ENCODE measurements around the gene PIK3R3. TPM values are rescaled to one million over a fixed set of nuclear protein-coding genes. Genes with fewer than 3 reads are reported as not detected.
"Not testable (repeated sequence)": the region's sequence is repeated elsewhere in the genome, so short reads cannot be mapped to it uniquely, and the experiment has no call there.

Gene PIK3R3
- total RNA-seq, 1 donor = 3.5 TPM

DNA sequence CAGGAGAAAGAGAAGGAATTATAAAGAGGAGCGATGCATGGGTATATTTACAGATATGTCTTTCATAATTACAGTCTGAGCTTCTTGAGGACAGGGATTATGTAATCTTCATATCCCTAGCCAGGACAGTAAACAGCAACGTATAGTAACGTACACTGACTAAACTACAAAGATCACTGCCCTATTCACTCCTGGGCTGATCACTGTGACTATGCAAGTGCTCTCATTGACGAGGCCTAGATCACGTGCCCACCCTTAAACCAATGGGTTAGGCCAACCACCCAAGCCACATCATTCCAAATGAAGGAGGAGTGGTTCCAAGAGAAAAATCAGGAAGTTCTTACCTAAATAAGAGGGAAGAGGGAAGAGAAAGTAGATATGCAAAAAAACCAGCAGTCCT lies 18.5 kb downstream of the PIK3R3 start:
- no peak for DNase-seq (ENCODE audit: low read depth in 2 of 3, low spot score in 2 of 3)

DNA sequence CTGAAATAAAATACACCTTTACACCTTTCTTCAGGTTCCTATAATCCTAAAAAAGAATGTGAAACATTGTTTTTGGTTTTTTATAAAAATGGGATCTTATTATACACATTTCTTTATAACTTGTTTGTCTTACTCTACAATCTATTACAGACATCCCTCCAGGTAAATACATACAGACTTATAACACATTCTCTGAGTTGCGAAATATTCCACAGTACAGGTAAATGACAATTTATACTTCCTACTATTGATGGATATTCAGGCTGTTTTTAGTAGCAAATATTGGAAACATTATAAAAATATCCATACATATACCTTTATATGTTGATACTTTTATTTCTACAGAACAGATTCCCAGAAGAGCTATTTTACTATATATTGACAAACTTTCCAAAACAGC lies 20.3 kb downstream of the PIK3R3 start:
- DNase-seq (ENCODE audit: low read depth in 2 of 3, low spot score in 2 of 3) = no peak

DNA sequence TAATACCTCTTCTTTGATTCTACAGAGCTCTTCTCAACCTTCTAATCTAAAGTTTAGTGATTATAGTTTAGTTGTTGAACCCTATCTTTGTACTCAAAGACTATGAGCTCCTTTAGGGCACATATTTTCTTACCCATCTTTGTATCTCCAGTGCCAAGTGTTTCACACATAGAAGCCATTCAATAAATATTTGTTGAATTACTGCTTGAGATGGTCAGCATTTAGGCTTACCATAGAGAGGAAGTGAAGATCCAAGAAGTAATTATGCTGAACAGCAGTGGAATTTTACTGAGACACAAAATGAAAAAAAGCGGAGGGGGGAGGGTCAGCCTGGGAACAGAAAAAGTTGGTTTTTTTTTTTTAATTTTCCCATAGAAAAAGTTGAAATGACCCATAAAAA lies 21.9 kb downstream of the PIK3R3 start:
- no peak for DNase-seq (ENCODE audit: low read depth in 2 of 3, low spot score in 2 of 3)

DNA sequence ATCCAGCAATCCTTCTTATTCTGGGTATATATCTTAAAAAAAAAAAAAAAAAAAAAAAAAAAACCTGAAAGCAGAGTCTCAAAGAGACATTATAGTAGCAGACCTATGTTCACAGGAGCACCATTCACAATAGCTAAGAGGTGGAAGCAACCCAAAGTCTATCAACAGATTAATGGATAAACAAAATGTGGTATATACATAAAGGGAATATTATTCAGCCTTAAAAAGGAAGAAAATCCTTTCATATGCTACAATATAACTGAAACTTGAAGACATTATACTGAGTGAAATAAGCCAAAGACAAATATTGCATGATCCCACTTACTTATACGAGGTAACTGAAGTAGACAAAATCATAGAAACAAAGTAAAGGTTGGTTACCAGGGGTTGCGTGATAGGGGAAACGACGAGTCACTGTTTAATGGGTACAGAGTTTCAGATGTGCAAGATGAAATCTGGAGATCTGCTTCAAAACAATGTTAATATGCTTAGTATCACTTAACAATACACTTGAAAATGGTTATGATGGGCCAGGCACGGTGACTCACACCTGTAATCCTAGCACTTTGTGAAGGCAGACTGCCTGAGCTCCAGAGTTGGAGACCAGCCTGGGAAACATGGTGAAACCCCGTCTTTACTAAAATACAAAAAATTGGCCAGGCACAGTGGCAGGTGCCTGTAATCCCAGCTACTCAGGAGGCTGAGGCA lies 29.5 kb downstream of the PIK3R3 start:
- no peak for DNase-seq (ENCODE audit: low read depth in 2 of 3, low spot score in 2 of 3)

DNA sequence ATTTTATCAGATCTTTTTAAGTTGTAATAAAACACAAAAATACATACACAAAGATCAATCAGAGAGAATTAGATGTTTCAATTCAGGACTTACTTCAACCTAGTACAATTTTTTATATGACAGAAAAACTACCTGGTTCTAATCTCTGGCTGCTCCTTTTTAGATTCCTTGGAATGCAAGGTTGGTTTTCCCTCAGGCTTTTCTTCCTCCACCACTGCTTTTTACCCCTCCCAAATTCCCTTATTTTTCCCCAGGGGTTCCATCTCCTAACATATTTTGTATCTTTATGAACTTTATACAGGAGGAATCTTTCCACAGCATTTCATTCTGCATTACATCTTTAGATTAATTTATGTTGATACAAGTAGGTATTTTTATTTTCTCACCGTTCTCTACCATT lies 33.2 kb downstream of the PIK3R3 start:
- DNase-seq (ENCODE audit: low read depth in 2 of 3, low spot score in 2 of 3) = no peak

DNA sequence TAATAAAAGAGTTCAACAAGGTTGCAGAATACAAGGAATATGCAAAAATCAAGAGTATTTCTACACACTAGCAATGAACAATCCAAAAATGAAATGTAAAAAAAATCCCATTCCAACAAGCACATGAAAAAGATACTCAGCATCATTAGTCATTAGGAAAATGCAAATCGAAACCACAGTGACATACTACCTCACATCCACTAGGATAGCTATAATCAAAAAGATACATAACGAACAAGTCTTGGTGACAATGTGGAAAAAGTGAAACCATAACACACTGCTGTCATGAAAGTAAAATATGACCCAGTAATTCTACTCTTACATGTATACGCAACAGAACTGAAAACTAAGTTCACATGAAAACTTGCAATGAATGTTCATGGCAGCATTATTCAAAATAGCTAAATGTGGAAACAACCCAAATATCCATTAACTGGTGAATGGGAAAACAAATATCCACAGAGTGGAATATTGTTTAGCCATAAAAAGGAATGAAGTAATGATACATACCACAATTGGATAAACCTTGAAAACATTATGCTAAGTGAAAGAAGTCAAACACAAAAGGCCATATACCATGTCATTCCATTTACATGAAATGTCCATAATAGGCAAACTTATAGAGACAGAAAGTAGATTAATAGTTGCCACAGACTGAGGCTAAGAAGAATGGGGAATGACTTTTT lies 34.3 kb downstream of the PIK3R3 start:
- no peak for DNase-seq (ENCODE audit: low read depth in 2 of 3, low spot score in 2 of 3)

DNA sequence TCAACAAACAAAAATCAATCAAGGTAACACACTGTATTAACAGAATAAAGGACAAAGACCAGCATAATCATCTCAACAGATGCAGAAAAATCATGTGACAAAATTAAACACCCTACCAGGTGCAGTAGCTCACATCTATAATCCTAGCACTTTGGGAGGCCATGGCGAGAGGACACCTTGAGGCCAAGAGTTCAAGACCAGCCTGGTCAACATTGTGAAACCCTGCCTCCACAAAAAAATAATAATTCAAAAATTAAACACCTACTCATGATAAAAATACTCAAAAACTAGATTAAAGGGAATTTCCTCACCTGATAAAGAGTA lies 35.3 kb downstream of the PIK3R3 start:
- DNase-seq (ENCODE audit: low read depth in 2 of 3, low spot score in 2 of 3) = no peak

DNA sequence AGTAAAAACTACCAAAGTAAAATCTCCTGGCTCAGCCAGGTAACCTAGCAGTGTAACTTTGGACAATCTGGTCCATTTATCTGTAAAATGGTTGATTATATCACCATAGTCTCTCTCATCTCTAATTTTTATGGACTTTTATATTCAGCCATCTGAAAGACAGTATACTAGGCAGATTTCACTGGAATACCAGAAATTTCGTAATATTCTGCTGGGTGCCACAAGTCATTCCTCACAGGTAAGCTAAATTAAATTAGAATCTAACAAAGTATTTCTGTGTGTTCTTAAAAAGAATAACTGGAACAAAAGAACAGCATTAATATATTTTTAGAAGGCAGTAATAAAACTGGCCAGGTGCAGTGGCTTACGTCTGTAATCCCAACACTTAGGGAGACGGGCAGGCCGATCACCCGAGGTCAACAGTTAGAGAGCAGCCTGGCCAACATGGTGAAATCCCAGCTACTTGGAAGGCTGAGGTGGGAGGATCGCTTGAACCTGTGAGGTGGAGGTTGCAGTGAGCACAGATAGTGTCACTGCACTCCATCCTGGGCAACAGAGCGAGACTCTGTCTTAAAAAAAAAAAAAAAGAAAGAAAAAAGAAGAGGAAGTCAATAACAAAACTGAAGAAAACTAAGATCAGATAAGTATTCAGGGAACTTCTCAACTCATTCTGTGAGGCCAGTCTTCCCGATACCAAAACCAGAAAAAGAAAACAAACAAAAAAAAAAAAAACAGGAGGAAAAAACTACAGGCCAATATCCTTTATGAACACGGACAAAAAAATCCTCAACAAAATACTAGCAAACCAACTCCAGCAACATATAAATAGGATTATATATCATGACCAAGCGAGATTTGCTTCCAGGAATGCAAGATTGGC lies 35.9 kb downstream of the PIK3R3 start:
- DNase-seq (ENCODE audit: low read depth in 2 of 3, low spot score in 2 of 3) = no peak

DNA sequence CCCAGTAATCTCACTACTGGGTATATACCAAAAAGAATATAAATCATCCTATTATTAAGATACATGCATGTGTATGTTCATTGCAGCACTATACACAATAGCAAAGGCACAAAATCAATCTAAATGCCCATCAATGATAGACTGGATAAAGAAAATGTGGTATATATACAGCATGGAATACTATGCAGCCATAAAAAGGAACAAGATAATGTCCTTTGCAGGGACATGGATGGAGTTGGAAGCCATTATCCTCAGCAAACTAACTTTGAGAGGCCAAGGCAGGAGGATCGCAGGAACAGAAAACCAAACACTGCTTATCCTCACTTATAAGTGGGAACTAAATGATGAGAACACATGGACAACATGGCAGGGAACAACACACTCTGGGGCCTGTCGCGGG lies 37.3 kb downstream of the PIK3R3 start:
- not testable (repeated sequence) for DNase-seq (ENCODE audit: low read depth in 2 of 3, low spot score in 2 of 3)

DNA sequence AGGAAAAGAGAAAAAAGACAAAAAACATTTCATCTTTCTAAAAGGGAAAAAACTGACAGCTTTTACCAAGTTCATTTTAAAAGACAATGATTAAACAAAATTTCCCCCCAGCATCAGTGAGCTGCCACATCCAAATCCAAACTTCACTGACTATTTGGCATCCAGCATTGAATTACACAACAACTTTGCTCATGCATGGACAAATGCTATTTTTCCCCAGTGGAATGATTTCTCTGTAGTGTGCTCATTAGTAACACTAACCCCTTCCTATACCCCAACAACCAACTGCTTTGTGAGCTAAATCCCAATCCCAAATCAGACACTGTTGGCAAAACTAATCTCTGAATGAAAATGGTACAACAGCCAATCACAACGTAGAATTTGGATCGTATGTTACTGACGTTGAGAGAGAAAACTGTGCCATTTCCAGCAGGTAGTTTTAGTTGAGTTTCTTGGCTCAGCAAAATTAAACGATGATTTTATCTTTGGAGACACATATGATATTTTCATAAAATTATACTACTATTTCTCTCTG lies 37.9 kb downstream of the PIK3R3 start:
- DNase-seq (ENCODE audit: low read depth in 2 of 3, low spot score in 2 of 3) = no peak

DNA sequence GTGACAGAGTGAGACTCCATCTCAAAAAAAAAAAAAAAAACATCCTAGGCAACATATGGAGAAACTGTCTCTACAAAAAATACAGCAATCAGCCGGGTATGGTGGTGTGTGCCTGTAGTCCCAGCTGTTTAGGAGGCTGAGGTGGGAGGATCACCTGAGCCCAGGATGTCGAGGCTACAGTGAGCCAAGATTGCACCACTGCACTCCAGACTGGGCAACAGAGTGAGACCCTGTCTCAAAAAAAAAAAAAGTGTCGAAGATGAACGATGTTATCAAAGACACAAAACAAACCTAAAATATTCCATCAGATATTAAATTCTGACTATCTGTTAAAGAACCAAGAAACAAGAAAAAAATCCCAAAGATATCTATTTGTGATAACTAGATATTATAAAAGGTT lies 38.6 kb downstream of the PIK3R3 start:
- DNase-seq (ENCODE audit: low read depth in 2 of 3, low spot score in 2 of 3) = not testable (repeated sequence)

DNA sequence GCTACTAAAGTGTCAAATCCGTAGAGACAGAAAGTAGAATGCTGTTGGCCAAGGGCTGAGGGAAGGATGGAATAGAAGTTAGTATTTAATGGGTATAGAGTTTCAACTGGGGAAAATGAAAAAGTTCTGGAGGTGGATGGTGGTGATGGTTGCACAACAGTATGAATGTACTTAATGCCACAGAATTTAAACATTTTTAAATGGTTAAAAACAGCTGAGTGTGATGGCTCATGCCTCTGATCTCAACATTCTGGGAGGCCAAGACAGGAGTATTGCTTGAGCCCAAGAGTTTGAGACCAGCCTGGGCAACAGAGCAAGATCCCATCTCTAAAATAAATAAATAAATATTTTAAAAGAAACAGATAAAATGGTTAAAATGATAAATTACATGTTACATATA lies 44.5 kb downstream of the PIK3R3 start:
- DNase-seq (ENCODE audit: low read depth in 2 of 3, low spot score in 2 of 3) = no peak

DNA sequence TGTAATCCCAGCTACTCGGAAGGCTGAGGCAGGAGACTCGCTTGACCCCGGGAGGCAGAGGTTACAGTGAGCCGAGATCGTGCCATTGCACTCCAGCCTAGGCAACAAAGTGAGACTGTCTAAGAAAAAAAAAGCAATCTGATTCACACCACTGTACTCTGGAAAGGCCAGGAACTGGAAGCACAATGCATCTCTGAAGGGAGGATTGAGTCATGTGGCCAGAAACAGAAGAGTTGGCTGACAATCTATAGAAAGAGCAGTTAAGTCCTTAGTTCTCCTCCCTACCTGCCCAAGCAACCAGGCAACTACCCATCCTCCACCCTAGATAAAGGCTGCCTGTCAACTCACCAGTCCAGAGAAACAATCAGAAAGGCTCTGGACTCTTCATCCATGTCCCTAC lies 45.9 kb downstream of the PIK3R3 start:
- DNase-seq (ENCODE audit: low read depth in 2 of 3, low spot score in 2 of 3) = no peak

DNA sequence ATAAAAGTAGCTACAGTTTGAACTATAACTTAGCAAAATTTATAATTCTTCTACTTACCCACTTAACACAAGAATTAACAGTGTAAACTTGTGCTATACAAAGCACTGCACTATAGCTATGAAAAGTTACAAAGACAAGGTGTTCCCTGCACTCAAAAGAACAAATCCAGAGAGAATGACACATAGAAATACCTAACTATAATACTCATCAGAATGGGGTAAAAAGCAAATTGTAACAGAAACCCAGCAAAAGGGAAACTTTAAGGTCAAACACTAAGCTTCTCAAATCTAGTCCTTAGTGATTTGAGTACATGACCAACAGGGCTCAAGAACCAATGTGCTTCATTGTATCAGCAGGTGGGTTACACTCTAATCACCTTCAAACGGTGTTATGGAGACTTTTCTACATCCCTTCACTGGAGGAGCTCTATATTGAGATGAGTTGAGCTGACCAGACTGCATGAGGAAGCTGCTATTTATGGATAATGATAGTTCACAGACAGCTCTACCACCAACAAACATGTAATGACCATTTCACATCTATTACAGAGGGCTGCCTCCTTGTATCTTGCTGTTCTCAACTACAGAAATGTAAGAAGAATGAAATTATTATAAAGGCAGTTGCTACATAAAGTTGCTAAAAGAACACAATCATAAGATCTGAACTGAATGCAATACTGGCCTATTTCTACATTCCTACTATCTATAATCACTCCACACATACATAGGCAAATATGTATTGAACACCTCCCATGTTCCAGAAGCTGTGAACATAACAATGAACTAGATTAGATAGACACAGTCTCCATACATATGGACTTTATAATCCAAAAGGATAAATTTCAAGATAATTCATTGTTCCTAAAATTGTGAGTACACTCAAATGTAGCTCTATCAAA lies 47.6 kb downstream of the PIK3R3 start:
- DNase-seq (ENCODE audit: low read depth in 2 of 3, low spot score in 2 of 3) = no peak

DNA sequence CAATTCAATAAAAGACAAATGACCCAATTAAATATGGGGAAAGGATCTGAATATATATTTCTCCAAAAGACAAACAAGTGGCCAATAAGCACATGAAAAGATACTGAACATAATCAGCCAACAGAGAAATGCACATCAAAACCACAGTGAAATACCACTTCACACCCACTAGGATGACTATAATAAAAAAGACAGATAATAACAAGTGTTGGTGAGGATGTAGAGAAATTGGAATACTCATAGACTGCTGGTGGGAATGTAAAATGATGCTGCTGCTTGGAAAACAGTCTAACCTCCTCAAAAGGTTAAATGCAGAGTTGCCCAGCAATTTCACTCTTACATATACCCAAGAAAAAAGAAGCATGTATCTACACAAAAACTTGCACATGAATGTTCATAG lies 48.9 kb downstream of the PIK3R3 start:
- DNase-seq (ENCODE audit: low read depth in 2 of 3, low spot score in 2 of 3) = no peak

DNA sequence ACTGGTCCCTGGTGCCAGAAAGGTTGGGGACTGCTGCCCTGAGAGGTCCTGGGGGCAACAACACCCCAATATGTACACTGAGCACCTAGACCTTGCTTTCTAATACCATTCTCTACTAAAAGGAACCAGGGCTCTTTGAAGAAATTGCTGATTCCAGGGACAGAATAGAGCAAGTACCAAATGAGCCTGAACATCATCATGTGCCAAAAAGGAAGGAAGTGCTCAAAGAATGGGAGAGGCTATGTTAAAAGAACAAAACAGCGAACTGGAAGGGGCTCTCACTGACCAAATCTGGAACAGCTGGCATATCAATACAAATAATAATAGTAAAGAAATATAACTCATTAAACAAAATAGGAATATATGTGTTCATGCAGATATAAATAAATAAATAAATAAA lies 50.8 kb downstream of the PIK3R3 start:
- no peak for DNase-seq (ENCODE audit: low read depth in 2 of 3, low spot score in 2 of 3)

DNA sequence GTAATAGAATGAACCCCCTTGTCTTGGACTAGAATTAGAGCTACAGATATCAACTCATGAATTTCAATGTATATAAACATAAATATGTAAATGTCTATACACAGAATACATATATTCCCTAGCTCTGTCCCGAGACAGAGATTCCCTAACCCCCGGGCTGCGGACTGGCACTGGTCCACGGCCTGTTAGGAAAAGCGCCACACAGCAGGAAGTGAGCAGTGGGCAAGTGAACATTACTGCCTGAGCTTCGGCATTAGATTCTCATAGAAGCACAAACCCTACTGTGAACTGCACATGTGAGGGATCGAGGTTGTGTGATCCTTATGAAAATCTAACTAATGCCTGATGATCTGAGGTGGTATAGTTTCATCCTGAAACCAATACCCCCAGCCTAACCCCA lies 51.2 kb downstream of the PIK3R3 start:
- no peak for DNase-seq (ENCODE audit: low read depth in 2 of 3, low spot score in 2 of 3)

DNA sequence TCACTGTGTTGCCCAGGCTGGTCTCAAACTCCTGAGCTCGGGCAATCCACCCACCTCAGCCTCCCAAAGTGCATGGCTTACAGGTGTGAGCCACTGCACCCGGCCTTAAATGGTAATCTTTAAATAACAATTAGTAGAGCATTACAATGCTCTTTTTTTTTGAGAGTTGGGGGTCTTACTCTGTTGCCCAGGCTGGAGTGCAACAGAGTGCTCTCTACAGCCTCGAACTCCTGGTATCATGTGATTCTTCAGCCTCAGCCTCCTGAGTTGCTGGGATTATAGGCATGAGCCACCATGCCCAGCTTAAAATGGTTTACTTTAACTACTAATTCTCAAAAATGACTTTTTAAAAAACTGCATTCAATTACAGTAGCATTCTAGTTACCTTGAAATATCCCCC lies 52.2 kb downstream of the PIK3R3 start:
- no peak for DNase-seq (ENCODE audit: low read depth in 2 of 3, low spot score in 2 of 3)

DNA sequence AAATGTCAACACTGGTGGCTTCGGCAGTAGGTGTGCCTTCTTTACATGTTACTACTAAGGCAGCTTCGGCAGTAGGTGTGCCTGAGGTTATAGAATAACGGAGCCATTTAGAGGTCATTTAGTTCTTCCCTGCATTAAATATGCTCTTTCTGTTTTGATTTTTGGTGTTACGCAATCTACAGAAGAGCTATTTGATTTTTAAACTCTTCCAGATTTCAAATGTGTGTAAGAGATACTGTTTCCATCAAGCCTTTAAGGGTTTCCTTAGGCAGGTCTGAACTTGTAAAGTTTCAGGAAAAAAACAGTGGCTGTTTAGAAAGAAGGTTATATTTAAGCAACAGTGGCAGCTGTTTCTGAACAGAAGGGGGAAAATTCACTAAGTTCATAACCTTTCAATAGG lies 54.8 kb downstream of the PIK3R3 start:
- DNase-seq (ENCODE audit: low read depth in 2 of 3, low spot score in 2 of 3) = no peak

DNA sequence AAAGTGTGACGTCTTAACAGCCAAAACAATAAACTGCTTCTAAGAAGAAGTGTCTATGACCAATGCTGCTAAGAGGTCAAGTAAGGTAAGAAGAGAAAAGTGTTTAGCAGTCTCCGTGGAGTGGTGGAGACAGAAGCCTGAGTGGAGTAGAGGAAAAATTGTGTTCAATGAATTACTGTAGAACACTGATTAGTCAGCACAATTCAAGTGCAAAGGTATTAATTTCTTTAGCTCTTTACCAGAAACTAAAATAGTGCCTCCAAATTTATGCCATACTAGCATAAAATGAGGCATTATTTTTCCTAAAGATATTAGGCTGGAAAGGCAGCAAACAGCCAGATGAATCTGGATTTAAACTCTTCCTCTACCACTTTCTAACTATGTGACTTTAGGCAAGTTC lies 56.1 kb downstream of the PIK3R3 start:
- DNase-seq (ENCODE audit: low read depth in 2 of 3, low spot score in 2 of 3) = no peak

DNA sequence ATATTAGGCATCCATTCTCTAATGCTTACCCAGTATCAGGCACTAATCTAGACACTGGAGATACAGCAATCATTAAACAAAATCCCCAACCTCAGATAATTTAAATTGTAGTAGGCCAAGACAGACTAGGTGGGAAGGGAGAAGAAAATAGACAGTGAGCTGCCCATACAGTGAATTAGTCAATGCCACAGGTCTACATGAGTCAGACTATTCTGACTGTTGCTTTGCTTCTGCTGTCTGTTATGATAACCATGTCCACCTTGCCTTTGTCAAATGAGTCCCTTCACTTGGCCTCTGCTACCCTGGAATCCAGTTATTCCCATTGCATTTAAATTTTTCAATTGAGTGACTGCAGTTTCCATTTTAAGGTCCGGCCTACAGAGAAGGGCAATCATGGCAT lies 59.5 kb downstream of the PIK3R3 start:
- no peak for DNase-seq (ENCODE audit: low read depth in 2 of 3, low spot score in 2 of 3)

Data from hematopoietic multipotent progenitor cell (in vitro differentiated cells).